ENCODE data around the gene CD36. TPM values are rescaled to one million over a fixed set of nuclear protein-coding genes. Genes with fewer than 3 reads are reported as not detected.

CD36 gene
- total RNA-seq, 1 donor from 2014 or later = not detected

DNA sequence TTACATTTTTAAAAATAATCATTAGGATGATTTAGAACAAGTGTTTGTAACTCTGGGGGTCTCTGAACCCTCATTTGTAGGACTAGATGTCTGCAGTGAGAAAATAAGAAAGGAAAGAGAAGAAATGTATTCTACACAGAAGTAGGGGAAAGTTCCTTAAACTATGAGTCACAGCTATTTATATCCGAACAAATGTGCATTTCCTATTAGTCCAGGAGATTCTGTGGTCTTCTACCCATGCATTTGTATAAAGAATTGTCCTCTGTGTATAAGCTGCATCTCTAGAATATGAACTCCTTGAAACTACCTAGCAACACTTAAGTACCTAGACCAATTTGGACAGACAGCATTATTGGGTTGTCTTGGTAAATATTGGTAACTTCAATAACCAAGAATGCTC, 15.9 kb upstream of the CD36 start:
- TF ChIP-seq, protein P1, sequence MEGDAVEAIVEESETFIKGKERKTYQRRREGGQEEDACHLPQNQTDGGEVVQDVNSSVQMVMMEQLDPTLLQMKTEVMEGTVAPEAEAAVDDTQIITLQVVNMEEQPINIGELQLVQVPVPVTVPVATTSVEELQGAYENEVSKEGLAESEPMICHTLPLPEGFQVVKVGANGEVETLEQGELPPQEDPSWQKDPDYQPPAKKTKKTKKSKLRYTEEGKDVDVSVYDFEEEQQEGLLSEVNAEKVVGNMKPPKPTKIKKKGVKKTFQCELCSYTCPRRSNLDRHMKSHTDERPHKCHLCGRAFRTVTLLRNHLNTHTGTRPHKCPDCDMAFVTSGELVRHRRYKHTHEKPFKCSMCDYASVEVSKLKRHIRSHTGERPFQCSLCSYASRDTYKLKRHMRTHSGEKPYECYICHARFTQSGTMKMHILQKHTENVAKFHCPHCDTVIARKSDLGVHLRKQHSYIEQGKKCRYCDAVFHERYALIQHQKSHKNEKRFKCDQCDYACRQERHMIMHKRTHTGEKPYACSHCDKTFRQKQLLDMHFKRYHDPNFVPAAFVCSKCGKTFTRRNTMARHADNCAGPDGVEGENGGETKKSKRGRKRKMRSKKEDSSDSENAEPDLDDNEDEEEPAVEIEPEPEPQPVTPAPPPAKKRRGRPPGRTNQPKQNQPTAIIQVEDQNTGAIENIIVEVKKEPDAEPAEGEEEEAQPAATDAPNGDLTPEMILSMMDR (conservative IDR thresholded peaks at IDR 0.05; ENCODE audit: low read depth, low read length) = no peak
- no peak for DNase-seq (ENCODE audit: low read depth)
- H3K4me3 ChIP-seq (ENCODE audit: low read depth, low read length) = no peak overlapping the region

DNA sequence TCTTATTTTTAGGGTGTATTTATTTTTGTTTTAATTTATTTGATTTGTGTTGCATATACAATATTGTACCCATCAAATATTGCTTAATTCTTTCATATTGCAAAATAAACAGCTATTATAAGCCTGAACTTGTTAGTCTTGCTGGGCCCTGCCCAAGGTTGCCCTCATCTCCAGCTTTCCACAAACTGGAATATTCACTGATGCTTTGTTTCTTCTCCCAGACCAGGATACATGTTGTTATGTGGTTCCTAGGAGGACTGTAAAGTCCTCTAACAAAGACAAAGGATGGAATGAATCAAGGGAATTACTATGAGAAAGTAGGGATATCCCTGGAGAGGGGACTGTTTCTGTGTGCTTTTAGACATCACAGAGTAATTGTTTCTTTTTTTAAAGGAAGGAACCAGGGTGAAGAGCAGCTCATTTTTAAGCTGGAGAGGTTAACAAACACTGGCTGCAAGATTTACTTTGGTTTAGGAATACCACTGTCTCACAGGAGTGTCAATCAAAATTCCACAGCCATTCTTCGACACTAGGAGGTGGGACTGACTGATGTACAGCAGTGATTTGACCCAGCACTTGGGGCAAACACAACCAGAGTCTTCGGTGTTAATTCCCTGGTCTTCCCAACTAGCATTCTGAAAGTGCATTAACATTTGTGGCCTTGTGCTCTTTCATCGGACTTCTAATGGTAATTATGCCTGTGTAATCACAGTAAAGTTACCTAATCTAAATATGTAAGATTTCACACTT, 14.8 kb upstream of the CD36 start:
- TF ChIP-seq, protein P1 (conservative IDR thresholded peaks at IDR 0.05; ENCODE audit: low read depth, low read length) = no peak
- H3K4me3 ChIP-seq (ENCODE audit: low read depth, low read length) = no peak overlapping the region
- no peak for DNase-seq (ENCODE audit: low read depth)

DNA sequence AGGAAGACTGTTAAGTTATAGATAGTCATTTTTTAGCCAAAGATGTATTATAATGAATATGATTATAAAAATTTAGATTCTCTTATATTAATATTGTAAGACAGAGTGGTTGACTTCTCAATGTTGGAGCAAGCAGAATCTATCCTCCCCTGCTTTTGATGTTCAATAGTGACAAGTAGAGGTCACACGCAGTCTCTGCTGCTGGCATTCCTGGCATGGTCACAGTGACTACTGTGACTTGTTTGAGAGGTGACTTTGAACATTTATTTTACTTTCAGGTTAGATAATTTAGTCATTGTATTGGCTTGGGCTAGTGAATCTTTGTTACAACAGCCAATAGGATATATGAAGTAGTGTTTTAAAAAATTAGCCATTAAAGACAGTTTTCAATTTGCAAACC, 13.7 kb upstream of the CD36 start:
- no peak overlapping the region for H3K4me3 ChIP-seq (ENCODE audit: low read depth, low read length)
- TF ChIP-seq, protein P1 (conservative IDR thresholded peaks at IDR 0.05; ENCODE audit: low read depth, low read length) = no peak
- no peak for DNase-seq (ENCODE audit: low read depth)

DNA sequence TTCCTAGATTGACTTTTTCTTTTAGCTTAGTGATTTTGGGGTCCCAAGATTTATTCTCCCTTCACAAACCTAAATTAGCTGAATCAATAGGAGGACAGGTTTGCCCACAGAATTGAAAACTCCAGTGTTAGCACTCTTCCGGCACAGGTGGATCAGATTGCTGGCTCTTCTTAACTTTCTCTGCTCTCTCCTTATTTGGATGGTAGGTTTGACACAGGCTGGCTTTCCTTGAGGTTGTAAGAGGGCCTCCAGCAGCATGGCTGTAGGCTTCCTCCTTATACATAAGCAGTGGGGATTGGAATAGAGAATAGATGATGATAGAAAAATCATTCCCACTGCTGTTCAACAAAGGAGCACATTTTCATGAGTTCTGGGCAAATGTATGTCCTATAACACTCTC, 9.4 kb upstream of the CD36 start:
- TF ChIP-seq, protein P1 (conservative IDR thresholded peaks at IDR 0.05; ENCODE audit: low read depth, low read length) = no peak
- DNase-seq (ENCODE audit: low read depth) = no peak
- H3K4me3 ChIP-seq (ENCODE audit: low read depth, low read length) = no peak overlapping the region

DNA sequence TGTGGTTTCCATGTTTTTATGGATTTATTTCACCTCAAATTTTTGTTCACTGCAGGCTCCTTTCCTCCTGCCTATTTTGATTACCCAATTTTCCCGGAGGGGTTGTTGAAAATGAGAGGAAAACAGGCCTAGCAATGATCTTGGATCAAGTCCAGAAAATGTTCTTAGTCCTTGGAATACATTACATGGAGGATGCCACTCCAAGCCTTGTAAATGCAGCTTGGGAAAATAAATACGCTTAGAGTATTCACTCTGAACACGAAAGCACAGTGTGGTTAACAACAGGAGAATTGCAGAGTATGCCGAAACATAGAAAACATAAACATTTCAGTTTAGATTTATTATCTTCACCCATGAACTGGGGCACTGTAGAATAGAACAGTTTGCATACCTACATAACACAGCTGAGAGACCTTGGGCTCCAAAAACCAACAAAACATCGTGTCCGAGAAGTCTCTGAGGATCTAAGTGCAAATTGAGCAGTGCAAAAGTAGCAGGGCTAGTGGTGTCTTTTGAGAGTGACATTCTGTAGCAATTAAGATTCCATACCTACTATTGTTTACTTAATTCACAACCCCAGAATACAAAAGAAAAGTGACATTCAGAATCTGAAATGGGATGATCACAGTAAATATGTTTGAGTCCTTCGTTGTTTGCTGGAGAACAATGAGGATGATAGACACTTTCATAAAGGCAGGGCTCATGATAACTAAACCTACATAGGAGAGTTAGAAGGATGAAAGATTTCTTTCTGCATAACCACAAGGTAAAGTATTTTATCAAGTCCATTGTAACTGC, 7.6 kb upstream of the CD36 start:
- TF ChIP-seq, protein P1 (conservative IDR thresholded peaks at IDR 0.05; ENCODE audit: low read depth, low read length) = no peak
- no peak for DNase-seq (ENCODE audit: low read depth)
- no peak overlapping the region for H3K4me3 ChIP-seq (ENCODE audit: low read depth, low read length)

DNA sequence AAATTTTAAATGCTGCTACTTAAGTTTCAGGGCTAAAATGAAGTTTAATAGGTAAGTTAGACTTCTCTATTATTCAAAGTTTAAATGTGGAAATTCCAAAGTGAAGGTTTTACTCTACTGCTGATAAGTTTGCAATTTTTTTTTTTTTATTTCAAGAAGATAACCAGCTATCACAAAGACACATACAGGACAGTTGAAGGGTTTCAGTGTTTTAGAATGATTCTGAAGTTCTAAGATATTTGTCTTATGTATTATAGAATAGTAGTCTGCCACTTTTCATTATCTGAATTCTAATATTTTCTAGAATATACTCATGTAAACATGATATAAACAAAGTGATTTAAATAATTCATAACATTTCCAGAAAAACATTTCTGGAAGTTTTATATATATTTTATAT, 7.0 kb upstream of the CD36 start:
- no peak for DNase-seq (ENCODE audit: low read depth)
- TF ChIP-seq, protein P1 (conservative IDR thresholded peaks at IDR 0.05; ENCODE audit: low read depth, low read length) = no peak
- H3K4me3 ChIP-seq (ENCODE audit: low read depth, low read length) = no peak overlapping the region

All from epithelial cell of proximal tubule (primary cell).